GM10266 (cell line): ENCODE results near the gene ARHGEF33.
A peak's percentile ranks its signal among the peaks of the same experiment; 100 is the strongest.

Source experiments
- DNase-seq: peaks from one replicate; pipeline ENCODE4 v3.0.0; 2012; ENCODE audit errors: extremely low spot score
- TF ChIP-seq, protein P1 (sequence below): IDR thresholded peaks from 2 replicates; pipeline ENCODE4 v1.5.1; 2012; ENCODE audit warnings: mild to moderate bottlenecking, low read depth; ENCODE audit not compliant: control insufficient read depth, insufficient read depth; ENCODE audit errors: missing control alignments

The ARHGEF33 gene

DNA sequence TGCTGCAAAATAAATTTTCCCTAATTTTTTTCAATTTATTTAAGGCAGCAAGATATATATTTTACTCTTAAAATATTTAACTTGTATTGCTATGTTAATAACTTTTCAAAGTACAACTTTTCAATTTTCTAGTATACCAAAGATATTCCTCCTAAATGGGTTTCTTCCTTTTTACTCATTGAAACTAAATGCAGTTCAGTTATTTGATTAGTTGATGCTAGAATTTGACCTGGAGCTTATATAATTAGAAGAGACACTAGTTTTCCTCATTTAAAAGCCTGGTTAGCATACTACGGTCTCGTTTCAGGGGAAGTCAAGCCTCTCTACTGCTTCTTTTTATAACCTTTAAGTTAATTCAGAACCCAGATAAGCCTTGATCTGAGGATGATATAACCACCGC is at the start of gene ARHGEF33:
Gene ARHGEF33 (plus strand): TSS at position 301 of the 400 bp plus-strand sequence. CDS start 29,573 bp downstream, outside the sequence.
- no peak for DNase-seq
- TF ChIP-seq, protein P1, sequence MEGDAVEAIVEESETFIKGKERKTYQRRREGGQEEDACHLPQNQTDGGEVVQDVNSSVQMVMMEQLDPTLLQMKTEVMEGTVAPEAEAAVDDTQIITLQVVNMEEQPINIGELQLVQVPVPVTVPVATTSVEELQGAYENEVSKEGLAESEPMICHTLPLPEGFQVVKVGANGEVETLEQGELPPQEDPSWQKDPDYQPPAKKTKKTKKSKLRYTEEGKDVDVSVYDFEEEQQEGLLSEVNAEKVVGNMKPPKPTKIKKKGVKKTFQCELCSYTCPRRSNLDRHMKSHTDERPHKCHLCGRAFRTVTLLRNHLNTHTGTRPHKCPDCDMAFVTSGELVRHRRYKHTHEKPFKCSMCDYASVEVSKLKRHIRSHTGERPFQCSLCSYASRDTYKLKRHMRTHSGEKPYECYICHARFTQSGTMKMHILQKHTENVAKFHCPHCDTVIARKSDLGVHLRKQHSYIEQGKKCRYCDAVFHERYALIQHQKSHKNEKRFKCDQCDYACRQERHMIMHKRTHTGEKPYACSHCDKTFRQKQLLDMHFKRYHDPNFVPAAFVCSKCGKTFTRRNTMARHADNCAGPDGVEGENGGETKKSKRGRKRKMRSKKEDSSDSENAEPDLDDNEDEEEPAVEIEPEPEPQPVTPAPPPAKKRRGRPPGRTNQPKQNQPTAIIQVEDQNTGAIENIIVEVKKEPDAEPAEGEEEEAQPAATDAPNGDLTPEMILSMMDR: no peak

DNA sequence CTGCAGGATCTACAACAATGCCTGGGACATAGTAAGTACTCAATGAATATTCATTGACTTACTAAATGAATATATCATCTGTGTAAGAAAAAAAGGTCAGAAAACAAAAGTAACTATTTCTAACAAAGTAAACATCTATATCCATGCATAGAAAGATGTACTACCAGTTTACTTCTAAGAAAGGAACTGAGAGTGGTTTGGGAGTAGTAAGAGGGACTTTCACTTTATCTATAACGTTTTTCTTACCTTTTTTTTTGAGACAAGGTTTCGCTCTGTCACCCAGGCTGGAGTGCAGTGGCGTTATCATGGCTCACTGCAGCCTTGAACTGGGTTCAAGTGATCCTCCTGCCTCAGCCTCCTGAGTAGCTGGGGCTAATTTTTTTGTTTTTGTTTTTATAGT is 39.6 kb upstream of the ARHGEF33 start:
- DNase-seq: peak; percentile 18
- TF ChIP-seq, protein P1: no peak

DNA sequence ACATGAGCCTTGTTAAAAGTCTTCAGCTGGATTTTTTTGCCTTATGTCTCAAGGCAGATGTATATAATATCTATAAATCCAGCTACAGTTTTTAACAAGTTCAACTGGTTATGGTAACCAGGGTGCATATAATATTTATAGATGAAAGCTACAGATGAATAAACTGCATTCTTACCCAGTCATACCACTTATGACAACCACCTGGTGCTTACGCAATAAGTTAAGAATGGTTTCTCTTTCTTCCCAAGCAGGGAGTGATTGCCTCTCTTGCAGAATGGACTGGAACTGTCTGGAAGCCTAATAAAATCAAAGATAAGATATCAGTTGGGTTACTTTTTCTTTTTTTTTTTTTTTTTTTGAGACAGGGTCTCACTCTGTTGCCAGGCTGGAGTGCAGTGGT is 33.5 kb upstream of the ARHGEF33 start:
- TF ChIP-seq, protein P1: no peak
- DNase-seq: no peak

DNA sequence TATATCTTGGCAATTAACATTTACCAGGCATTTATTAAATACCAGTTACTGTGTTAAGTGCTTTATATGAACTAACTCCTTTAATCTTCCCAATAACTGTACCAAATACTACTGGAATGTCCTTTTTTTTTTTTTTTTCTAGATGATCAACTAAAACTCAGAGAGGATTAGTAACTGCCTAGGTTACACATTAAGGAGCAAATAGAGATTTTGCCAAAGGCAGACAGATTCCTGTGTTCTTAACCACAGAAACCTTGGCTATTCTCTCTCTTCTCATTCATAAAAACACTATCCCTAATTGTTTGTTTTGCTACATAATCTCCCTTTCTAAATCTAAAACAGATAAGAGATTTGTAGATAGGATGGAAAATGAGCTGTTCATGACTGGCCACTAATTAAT is 27.2 kb upstream of the ARHGEF33 start:
- DNase-seq: no peak
- TF ChIP-seq, protein P1: no peak

DNA sequence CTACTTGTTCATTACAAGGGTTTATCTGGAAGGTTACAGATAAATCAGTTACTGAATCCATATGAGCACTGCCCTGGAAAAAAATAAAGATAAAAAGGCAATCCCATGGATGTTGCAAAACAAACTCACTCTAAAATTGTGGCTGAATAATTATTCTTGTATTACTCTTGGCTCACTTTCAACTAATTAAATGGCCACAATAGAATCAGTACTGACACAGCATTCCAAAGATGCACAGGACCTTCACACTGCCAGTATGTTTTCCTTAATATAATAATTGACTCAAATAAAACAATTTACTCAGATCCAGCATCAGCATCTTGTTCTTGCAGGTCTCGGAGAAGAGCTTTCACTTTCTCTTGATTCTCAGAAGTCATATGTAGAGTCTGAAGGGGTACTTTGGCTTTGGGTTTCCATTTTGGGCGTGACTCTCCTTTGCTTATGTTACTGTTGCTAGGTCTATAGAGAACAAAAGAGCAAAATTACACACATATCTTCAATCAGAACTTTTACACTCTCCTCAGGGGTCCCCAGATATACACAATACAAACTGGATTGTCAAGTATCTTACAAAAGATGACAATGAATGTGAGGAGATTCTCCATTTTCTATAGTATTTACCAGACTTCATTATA is 26.5 kb upstream of the ARHGEF33 start:
- TF ChIP-seq, protein P1: no peak
- DNase-seq: no peak

DNA sequence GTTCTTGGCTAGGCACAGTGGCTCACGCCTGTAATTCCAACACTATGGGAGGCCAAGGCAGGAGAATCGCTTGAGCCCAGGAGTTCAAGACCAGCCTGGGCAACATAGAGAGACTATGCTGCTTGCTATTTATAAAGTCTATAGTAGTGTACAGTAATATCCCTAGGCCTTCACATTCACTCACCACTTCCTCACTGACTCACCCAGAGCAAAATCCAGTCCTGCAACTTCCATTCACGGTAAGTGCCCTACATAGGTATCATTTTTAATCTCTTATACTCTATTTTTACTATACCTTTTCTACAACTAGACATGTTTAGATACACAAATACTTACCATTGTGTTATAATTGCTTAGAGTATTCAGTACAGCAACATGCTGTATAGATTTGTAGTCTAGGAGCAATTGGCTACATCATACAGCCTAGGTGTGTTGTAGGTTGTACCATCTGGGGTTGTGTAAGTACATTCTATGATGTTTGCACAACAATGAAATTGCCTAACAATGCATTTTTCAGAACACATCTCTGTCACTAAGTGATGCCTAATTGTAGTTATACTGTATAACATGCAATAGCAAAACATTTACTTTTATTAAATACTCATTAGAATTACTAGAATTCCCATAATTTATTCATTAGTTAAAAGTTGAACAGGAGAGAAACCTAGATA is 22.8 kb upstream of the ARHGEF33 start:
- no peak for DNase-seq
- TF ChIP-seq, protein P1: no peak

DNA sequence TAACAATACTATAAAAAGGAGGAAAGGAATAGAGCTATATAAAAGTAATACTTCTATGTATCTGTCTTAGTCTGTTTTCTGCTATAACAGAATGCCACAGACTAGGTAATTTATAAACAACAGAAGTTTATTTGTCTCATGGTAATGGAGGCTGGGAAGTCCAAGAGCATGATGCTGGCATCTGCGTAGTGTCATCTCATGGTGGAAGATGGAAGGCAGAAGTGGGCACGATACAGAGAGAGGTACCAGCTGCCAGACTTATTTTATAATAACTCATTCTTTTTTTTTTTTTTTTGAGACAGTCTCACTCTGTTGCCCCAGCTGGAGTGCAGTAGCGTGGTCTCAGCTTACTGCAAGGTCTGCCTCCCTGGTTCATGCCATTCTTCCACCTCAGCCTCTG is 18.2 kb upstream of the ARHGEF33 start:
- DNase-seq: no peak
- TF ChIP-seq, protein P1: no peak
